ENCODE measurements around the gene CEP350.

The CEP350 gene, protein sequence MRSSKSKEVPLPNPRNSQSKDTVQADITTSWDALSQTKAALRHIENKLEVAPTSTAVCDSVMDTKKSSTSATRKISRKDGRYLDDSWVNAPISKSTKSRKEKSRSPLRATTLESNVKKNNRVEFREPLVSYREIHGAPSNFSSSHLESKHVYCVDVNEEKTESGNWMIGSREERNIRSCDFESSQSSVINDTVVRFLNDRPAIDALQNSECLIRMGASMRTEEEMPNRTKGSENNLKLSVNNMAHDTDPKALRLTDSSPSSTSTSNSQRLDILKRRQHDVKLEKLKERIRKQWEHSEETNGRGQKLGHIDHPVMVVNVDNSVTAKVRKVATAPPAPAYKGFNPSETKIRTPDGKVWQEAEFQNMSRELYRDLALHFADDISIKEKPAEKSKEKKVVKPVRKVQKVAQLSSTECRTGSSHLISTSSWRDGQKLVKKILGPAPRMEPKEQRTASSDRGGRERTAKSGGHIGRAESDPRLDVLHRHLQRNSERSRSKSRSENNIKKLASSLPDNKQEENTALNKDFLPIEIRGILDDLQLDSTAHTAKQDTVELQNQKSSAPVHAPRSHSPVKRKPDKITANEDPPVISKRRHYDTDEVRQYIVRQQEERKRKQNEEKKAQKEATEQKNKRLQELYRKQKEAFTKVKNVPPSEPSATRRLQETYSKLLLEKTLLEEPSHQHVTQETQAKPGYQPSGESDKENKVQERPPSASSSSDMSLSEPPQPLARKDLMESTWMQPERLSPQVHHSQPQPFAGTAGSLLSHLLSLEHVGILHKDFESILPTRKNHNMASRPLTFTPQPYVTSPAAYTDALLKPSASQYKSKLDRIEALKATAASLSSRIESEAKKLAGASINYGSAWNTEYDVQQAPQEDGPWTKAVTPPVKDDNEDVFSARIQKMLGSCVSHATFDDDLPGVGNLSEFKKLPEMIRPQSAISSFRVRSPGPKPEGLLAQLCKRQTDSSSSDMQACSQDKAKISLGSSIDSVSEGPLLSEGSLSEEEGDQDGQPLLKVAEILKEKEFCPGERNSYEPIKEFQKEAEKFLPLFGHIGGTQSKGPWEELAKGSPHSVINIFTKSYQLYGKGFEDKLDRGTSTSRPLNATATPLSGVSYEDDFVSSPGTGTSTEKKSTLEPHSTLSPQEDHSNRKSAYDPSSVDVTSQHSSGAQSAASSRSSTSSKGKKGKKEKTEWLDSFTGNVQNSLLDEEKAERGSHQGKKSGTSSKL (N-terminal part only)

DNA sequence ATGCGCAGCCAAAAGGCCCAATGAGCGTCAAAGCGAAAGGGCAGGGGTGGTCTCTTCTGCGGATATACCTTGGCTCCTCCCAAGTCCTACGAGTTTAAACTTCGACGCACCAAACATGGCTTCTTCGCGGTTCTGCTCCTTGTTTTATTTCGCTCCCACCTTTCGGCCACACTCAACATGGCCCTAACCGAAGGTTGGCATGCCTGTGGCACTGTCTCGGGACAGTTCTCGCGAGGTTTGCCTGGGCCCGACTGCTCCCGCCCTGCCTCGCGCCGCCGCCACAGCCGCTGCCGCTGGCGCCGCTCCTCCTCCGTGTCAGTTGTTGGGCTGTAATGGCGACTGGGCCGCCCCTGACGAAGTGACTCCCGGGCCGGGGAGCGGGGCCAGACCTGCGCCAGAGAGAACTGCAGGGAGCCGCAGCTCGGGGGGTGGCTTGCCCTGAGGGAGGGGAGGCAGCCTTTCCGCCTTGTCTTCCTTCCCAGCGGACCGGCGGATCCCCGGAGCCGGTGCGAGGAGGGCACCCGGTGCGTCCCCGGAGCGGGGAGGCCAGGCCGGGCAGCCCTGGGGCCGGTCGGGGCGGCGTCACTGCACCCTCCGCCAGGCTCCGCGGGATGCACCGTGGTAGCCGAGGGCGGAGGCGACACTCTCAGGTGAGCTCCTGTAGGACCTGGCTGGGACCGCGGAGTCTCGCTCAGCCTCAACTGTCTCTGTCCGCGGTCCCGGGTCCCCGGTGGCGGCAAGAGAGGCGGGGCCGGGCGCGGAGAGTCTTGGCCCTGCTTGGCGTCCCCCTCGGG, at the start of gene CEP350:
CEP350 (plus strand) TSS at position 318 of the 794 bp plus-strand sequence. CDS start 31,372 bp downstream, outside the sequence.
- DNase-seq: peak; percentile 98

DNA sequence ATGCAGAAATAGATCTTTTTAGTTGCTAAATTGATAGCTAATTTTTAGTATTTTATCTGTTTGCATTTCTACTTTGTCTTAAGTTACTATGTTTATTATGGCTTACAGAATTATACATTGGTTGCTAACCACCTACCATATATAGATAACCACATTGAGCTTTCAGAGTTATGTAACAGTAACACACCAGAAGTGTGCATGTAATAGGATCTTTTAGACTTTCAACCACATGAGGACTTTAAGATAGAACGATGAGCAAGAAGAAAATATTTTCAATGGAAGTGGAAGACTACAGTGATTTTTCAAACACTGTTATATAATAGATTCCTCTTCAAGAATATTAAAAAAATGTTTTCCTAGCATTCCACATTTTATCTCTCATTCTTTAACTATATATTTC, 43.7 kb upstream of the CEP350 start:
- DNase-seq: no peak

DNA sequence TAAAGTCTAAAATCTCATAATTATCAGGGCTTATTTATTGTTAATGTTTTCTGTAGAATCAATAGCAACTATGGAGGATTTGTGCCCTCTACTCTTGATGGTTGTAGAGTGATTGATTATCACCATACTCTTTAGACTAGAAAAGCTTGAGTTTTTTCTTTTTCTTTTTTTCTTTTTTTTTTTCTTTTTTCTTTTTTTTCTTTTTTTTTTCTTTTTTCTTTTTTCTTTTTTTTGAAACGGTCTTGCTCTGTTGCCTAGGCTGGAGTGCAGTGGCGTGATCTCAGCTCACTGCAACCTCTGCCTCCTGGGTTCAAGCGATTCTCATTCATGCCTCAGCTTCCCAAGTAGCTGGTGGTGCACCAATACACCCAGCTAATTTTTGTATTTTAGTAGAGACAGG, 42.8 kb upstream of the CEP350 start:
- no peak for DNase-seq

DNA sequence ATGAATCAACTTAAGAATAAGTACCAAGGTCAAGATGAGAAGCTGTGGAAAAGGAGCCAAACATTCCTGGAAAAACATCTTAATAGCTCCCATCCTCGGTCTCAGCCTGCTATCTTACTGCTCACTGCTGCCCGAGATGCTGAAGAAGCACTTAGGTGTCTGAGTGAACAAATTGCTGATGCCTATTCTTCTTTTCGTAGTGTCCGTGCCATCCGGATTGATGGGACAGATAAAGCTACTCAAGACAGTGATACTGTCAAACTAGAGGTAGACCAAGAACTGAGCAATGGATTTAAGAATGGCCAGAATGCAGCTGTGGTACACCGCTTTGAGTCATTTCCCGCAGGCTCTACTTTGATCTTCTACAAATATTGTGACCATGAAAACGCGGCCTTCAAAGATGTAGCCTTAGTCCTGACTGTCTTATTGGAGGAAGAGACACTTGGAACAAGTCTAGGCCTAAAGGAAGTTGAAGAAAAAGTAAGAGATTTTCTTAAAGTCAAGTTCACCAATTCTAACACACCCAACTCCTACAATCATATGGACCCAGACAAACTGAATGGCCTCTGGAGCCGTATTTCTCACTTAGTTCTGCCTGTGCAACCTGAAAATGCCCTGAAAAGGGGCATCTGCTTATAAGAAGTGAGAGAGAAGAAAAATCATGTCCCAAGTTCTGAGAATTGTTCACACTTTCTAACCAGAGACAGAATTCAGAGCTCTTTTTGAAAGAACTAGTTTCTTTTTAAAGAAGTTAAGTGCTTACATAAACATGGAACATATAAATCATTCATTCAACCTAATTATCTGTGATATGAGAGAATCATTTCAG, 36.8 kb upstream of the CEP350 start:
- no peak for DNase-seq

DNA sequence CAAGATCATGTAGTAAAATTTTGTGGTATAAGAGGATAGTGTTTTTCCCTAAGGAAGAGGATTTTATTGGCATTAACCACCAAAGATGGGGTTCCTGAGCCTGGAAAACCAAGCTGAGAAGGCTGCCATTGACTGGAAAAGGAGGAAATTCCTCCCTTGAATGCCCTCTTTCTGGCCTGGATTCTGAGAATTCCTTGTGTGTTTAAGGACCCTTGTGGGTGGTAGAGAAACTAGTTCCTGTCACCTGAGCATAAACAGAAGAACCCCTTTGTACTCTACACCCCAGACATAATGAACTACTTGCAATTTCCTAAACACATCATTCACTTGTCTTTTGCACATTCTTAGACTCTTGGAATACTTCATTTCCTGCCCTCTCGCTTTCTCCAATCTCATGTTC, 33.1 kb upstream of the CEP350 start:
- no peak for DNase-seq

DNA sequence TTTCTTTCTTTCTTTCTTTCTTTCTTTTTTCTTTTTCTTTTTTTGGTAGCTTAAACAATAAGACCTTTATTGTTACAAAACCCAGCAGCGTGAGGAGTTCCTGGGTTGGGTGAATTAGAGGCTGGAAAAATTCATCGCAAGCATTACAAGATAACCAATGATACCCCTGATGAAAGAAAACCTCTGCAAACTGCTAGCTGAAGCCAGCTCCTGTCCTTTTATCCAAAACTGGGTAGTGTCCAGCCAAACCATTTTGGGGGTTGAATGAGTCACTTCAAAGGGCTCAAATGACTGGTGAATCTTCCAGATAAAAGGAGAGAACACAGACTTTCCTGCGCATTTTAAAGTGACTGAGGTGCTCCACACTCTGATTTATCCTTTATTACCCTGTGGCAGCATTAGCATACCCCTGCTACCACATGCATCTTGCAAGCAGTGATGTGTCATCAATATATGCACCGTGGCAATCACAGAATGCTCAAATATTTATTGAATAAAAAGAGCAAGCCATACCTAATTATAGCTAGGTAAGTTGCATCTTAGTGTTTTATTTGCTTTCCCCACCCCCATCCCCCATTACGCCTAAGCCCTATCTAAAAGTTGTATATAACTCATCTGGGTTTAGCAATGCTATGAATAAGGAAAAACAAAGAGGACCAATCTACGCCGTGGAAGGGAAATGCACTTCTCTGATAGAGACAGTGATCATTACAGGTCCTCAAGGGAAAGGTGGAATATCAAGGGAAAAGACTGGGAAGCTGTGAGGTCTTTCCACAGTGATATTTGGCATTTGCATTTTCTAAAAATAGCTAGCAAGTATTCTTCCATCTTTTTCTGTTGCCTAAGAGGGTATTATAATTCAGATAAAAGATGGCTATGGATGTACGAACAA, 32.4 kb upstream of the CEP350 start:
- DNase-seq: no peak

DNA sequence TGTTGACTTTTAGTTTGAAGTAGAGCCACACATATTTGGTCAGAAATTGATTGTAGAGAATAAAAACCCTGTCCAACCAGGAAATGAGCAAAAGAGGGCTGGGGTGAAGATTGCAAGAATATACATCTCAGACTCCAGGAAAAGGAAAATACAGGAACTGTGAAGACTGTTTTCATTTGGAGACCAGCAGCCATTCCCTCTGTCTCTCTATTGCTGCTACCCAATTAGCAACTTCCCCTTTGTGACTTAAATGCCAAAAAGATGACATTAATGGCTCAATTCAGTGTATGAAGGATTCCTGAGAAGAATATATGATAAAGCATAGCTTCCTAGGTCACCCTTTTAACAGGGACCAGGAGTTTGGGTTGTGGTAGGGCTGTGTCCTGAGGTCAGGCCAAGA, 31.6 kb upstream of the CEP350 start:
- DNase-seq: no peak

DNA sequence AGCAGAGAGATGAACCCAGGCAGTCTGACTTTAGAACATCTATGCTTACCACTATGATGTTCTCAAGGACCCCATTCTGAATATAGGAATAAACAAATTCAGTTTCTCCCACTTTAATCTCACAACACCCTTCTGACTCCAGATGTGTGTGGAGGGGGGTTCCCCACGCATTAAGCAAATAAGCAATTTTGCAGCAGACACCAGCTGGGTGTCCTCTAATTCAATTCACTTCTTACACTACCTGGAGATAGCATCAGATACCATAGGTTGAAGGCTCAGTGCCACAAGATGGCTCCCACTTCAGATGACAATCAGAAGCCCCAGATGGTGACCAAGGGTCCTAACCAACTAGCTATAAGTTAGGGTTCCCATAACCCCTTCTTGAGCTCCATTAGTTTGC, 30.3 kb upstream of the CEP350 start:
- DNase-seq: no peak

DNA sequence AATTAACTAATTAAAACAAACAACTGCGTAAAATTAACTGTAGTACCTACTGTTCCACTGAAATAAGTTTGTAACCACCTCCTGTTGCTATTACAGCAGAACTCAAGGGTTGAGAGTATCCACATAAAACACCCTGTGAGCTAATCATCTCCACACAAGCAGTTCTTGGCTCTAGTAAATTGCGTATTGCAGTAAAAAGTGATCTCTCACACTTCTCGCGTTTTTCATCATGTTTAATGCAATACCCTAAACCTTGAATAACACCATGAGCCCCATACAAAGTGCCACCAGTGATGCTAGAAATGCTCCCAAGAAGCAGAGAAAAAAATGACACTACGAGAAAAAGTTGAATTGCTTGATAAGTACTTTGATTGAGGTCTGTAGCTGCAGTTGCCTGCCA, 29.3 kb upstream of the CEP350 start:
- no peak for DNase-seq

DNA sequence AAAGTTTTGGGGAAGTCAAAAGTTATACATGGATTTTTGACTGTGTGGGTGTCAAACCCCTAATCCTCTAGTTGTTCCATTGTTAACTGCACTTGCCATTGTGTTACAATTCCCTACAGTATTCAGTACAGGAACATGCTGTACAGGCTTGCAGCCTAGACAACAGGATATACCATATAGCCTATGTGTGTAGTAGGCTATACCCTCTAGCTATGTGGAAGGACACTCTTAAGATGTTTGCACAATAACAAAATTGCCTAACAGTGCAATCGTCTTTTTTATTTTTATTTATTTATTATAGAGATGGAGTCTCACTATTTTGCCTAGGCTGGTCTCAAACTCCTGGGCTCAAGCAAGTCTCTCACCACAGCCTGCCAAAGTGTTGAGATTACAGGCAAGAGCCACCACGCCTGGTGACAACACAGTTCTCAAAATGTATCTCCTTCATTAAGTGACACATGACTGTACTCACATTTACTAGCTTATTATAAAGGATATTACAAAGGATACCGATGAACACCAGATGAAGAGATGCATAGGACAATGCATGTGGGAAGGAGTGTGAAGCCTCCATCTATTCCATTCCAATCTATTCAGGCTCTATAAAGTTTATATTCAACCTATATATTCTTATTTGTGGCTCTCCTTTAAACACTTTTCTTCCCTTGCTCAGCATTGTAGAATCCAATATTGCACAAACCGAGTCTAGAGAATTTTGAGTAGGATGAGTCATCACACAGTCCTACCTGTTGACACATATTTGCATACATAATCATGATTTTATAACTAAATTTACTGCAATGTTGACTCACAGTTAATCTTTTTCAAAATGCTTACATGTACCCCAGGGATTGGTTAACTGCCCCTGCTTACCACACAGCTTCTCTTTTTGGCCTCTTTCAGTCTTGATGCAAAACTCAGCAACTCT, 28.4 kb upstream of the CEP350 start:
- DNase-seq: no peak

DNA sequence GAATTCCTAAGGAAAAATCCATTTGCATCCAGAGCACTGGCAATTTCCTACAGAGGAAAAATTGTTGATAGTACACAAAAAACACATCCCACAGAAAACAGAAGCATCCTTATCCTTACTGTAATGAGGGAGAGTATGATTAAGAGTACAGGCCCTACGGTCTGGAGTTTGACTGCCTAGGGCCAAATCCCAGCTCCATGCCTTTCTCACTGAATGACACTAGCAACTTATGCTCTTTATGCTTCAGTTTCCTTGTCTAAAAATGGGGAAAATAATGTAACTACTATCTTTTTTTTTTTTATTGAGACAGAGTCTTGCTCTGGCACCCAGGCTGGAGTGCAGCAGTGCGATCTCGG, 27.8 kb upstream of the CEP350 start:
- DNase-seq: no peak

DNA sequence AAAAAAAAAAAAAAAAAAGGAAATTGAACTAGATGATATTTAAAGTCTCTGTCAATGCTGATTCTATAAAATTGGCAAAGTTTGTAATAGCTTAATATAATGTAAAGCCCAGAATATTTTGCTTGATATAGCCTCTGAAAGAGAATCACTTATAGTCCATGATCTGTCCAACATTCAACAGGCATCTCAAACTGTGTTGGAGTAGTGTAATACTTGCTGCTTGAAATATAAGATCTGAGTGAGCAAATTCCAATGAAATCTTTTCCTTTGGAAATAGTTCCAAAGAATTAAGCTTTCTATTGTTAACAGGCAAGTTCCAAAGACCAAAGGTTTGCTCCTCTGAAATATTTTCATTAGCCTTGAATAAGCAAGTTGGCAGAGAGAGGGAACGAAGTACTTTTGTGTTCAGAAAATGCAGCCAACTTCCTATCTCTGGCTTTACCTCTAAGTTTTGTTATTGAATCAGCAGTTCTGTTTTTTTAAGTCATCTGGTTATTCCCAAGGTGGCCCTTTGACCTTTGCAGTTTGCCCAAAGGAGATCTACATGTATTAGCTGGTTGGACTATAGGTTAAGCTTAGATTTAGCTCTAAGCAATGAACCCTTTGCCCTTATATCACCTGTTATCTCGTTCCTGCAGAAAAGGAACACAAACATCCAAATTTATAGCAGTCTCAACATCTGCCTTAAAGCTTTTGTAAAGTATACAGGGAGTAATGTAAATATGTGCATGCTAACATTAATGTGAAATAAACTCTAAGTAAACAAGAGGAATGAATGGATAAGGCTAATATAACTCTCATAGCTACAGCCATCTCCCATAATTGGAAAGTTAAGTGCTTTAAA, 24.4 kb upstream of the CEP350 start:
- DNase-seq: no peak

DNA sequence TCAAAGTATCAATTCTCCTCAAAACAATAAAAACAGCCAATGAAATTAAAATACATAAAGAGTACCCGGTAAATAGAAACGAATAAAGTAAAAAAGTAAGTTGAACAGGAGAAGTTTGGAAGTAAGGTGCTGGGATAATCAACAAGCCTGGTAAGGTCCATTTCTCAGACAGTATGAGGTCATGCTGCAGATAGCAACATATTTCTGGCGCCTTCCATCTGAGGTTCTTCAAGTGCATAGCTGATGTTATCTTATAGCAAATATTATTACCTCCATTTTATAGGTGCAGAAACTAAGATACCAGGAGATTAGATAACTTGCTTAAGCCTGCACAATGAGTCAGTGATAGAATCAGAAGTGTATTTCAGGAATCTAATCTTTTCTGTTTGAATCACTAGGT, 23.7 kb upstream of the CEP350 start:
- no peak for DNase-seq

DNA sequence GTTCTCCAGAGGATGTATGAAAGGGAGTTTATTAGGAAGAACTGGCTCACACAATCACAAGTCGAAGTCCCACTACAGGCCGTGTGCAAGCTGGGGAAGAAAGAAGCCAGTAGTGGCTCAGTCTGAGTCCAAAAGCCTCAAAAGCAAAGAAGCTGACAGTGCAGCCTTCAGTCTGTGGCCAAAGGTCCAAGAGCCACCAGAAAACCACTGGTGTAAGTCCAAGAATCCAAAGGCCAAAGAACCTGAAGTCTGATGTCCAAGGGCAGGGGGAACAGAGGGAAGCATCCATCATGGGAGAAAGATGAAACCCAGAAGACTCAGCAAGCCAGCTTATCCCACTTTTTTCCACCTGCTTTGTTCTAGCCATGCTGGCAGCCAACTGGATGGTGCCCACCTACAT, 21.4 kb upstream of the CEP350 start:
- DNase-seq: no peak

DNA sequence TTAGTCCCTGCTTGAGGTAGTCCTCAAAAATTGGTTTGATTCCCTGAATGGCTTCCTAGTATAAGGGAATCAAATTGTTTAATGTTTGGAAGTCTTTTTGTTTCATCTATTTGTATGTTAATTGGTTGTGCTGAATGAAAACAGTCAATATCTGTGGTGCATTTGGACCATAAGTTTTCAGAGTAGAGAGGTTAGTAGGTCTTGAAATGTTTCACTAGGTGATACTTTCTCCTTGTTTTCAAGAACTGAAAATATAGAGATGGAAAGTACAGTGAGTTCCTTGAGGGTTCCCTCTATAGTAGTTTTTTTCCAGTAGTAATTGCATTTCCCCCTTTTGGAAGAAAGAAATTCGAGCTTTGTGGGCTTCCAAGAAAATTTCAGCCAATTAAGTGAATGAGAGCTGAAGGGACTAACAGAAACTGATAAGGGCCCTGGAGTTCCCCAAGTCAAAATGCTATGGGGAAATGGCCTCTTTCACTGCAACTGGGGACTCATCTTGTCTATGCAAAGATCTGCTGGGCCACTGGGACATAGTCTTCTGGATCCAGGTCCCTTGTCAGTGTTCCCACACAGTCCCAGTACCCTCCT, 18.6 kb upstream of the CEP350 start:
- no peak for DNase-seq

DNA sequence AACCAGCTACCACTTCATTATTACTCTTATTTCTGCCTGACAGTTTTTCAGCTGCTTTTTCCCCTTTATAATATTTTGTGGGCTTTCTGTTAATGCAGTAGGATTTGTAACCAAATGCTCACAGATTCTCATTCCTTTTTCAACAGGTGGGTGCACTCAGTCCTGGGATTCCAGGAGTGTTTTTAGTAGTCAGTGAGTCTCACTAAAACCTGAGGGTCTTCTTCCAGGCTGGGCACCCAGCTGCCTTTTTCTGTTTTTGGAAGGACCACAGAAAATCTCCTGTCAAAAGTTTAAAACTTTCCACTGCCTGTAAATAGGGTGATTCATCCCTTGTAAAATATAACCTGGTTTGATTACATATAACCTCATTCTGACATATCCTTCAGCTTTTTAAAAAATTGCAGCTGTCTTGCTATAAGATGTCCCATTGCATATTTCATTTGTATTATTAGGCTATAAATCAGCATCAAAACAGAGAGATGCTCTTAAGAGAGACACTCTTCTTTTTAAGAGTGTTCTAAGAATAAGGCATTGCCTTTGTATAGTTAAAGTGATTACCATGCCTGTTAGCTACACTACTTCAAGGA, 16.8 kb upstream of the CEP350 start:
- DNase-seq: no peak

DNA sequence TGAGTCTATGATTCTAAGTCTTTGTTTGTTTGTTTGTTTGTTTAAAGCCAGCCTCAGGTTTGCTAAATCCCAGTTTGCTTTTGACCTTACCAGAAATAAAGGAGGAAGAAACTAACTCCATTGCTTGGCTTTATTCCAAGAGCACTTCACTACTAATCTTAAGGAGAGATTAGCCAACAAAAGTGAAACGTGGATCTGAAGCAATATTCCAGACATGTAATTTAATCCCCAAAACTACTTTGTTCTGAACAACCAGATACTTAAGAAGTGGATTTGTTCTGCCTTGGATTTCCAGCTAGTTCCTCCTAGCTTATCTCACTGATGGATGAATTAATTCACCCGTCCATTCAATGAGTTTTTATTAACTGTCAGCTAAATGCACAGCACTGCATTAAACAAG, 15.9 kb upstream of the CEP350 start:
- no peak for DNase-seq

DNA sequence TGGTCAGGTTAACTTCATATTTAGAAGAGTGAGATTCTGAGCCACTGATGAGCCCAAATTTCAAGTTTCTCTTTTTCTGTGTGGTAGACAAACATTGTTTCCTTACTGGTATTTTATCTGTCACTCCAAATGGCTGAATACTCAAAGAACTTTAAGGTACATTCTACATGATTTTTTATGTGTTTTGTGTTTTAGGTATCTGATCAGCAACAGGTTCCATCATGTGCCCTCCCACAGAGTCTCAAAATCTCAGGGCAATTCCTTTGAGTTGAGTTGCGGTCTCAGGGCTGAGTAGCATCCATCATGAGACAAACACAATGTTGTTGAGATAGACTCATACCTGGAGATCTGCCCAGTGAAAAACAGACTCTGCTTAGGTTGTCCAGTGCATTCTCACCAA, 14.7 kb upstream of the CEP350 start:
- DNase-seq: no peak
